ENCODE measurements around the gene SAMD5. TPM values are rescaled to one million over a fixed set of nuclear protein-coding genes. Genes with fewer than 3 reads are reported as not detected.

The SAMD5 gene
- total RNA-seq, 1 experiment from 2014 or later: 0.04 TPM

- Histone ChIP-seq H3K4me1 (ENCODE audit: insufficient read depth, low read length) (no peaks in the 10 kb centered on the region), H4K5ac (ENCODE audit: insufficient read length, low read depth, low read length) (no peak overlapping the region)
- TF ChIP-seq CTCF (conservative IDR thresholded peaks at IDR 0.05): peak; percentile 16; the same call in 1 of the 3 replicates
Measured at GRCh38 chr6:147585256-147585655, 76.8 kb downstream of the SAMD5 start.

More at GRCh38 chr6:147585256-147585655, 76.8 kb downstream of the SAMD5 start:
- H3K79me1 ChIP-seq (ENCODE audit: insufficient read depth, low read depth, low read length, poor library complexity, severe bottlenecking): no peaks in the 10 kb centered on the region
- H3K9ac ChIP-seq (ENCODE audit: extremely low read depth, insufficient read length, low read length): no peak overlapping the region
- no peaks in the 10 kb centered on the region for H4K20me1 ChIP-seq (ENCODE audit: control insufficient read depth, insufficient read depth, insufficient read length)
- H3K79me2 ChIP-seq (ENCODE audit: insufficient read depth, low read length): no peaks in the 10 kb centered on the region
- H3K4me2 ChIP-seq (ENCODE audit: insufficient read depth, insufficient read length, low read length): no peak overlapping the region
- H3K27me3 ChIP-seq (ENCODE audit: insufficient read depth, low read length): no peaks in the 10 kb centered on the region
- no peak overlapping the region for H2BK120ac ChIP-seq (ENCODE audit: low read depth, low read length, poor library complexity, severe bottlenecking)
- Mint-ChIP-seq H3K4me3 (no peak overlapping the region), H3K4me1 (no peaks in the 10 kb centered on the region), H3K27ac (no peak overlapping the region), H3K27me3 (ENCODE audit: low read depth) (no peaks in the 10 kb centered on the region), H3K36me3 (ENCODE audit: insufficient read depth in 1 of 3, low read depth in 3 of 3) (no peaks in the 10 kb centered on the region), H3K9me3 (no peaks in the 10 kb centered on the region)
- WGBS (ENCODE audit: extremely low coverage, insufficient read length, low lambda C conversion rate): no CpG with 5 or more reads among the region's 3 CpGs
- H2AK5ac ChIP-seq (ENCODE audit: insufficient read length, low read length): no peak overlapping the region
- H2BK15ac ChIP-seq (ENCODE audit: low read depth, low read length): no peak overlapping the region
- H3K18ac ChIP-seq (ENCODE audit: insufficient read length, low read depth, low read length): no peak overlapping the region
- H3K9me3 ChIP-seq (ENCODE audit: control insufficient read depth, low read depth, low read length): no peaks in the 10 kb centered on the region
- no peaks in the 10 kb centered on the region for H3K23me2 ChIP-seq (ENCODE audit: insufficient read length, low read depth, low read length, poor library complexity, severe bottlenecking)
- no peak overlapping the region for H3T11ph ChIP-seq (ENCODE audit: low read length)
- H4K91ac ChIP-seq (ENCODE audit: insufficient read length, low read depth, low read length): no peak overlapping the region
- H2BK12ac ChIP-seq (ENCODE audit: insufficient read length, low read depth, low read length): no peak overlapping the region
- H2BK5ac ChIP-seq (ENCODE audit: insufficient read length, low read length): no peak overlapping the region
- H3K14ac ChIP-seq (ENCODE audit: insufficient read depth, low read length): no peak overlapping the region
- no peak overlapping the region for H3K56ac ChIP-seq (ENCODE audit: insufficient read length, low read depth, low read length)
- H3K27ac ChIP-seq (ENCODE audit: insufficient read length, low read depth, low read length): no peak overlapping the region
- no peak overlapping the region for H3K4ac ChIP-seq (ENCODE audit: low read depth, low read length)
- no peak overlapping the region for H3K23ac ChIP-seq (ENCODE audit: insufficient read length, low read depth, low read length)
- H2AFZ ChIP-seq (ENCODE audit: low read length): no peak overlapping the region
- no peak for DNase-seq
- no peak overlapping the region for H4K8ac ChIP-seq (replicated peaks; ENCODE audit: insufficient read length, low read depth, low read length)
- H2BK20ac ChIP-seq (ENCODE audit: low read depth, low read length, poor library complexity, severe bottlenecking): no peak overlapping the region
